Gastroesophageal sphincter (tissue), 3 donors: Measurements from ENCODE around the gene FAM229A.

Source experiments
- EP300 ChIP-seq: sonication (generic); formaldehyde crosslinking; IDR thresholded peaks from one replicate; pipeline ENCODE4 v1.6.1; 2017; ENCODE audit warnings: antibody characterized with exemption, mild to moderate bottlenecking
- POLR2AphosphoS5 ChIP-seq: sonication (generic); formaldehyde crosslinking; IDR thresholded peaks from one replicate; pipeline ENCODE4 v1.6.1; 2017; ENCODE audit warnings: antibody characterized with exemption
- TF ChIP-seq, protein P1 (sequence below), 4 experiments: fragments of 200-600 bp in 2 of 4; fragments of 450-650 bp in 2 of 4; sonication (generic) in 1 of 4; IDR thresholded peaks; one replicate each; pipeline ENCODE4 v1.5.1; 2017 to 2019; ENCODE audit warnings: antibody characterized with exemption in 4 of 4, mild to moderate bottlenecking in 2 of 4, moderate library complexity in 2 of 4

DNA sequence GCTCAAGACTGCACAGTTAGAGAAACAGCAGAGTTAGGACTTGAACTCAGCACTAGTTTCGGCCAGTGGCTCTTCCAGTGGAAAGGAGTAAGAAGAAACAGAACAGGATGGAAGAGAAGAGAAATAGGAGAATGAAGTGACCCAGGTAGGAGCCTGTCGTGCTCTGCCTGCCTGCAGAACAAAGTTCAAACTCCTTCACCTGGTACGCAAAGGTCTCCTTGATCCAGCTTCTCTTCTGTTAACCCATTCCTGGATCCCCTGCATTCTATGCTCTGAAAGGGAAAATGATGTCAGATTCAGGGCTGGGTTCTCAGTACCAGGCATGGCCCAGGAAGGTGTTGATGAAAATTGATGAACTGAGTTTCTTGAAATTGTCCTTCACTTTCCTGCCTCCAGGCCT is 3.9 kb downstream of the FAM229A start:
- TF ChIP-seq POLR2AphosphoS5 (no peak), EP300 (no peak)
- TF ChIP-seq, protein P1, sequence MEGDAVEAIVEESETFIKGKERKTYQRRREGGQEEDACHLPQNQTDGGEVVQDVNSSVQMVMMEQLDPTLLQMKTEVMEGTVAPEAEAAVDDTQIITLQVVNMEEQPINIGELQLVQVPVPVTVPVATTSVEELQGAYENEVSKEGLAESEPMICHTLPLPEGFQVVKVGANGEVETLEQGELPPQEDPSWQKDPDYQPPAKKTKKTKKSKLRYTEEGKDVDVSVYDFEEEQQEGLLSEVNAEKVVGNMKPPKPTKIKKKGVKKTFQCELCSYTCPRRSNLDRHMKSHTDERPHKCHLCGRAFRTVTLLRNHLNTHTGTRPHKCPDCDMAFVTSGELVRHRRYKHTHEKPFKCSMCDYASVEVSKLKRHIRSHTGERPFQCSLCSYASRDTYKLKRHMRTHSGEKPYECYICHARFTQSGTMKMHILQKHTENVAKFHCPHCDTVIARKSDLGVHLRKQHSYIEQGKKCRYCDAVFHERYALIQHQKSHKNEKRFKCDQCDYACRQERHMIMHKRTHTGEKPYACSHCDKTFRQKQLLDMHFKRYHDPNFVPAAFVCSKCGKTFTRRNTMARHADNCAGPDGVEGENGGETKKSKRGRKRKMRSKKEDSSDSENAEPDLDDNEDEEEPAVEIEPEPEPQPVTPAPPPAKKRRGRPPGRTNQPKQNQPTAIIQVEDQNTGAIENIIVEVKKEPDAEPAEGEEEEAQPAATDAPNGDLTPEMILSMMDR (IDR thresholded peaks at IDR 0.05), result no peak
